Neural cell (in vitro differentiated cells): ENCODE data around the gene CEP85L. TPM values are rescaled to one million over a fixed set of nuclear protein-coding genes. Genes with fewer than 3 reads are reported as not detected.

Experiments used
- H2AFZ ChIP-seq: fragments of 200-600, 300-800 bp; sonication (generic), shearing (Covaris generic); 2 replicates; pipeline ENCODE4 v1.6.0; 2014; ENCODE audit warnings: low read depth, mild to moderate bottlenecking, antibody characterized with exemption, low read length, moderate library complexity
- H3F3A ChIP-seq: fragments of 200-600 bp; shearing (Covaris generic); 2 replicates; pipeline ENCODE4 v1.6.1; 2016; ENCODE audit warnings: mild to moderate bottlenecking, moderate library complexity, mixed read lengths, antibody characterized with exemption, low read length; ENCODE audit not compliant: insufficient read depth, poor library complexity, severe bottlenecking
- H3K27ac ChIP-seq: fragments of 200-600, 300-800 bp; sonication (generic), shearing (Covaris generic); 2 replicates; pipeline ENCODE4 v1.5.1; 2014; ENCODE audit warnings: mild to moderate bottlenecking, low read length, moderate library complexity
- H3K27me3 ChIP-seq: fragments of 300-800, 200-600 bp; sonication (generic), shearing (Covaris generic); 2 replicates; pipeline ENCODE4 v1.6.0; 2014; ENCODE audit warnings: mild to moderate bottlenecking, low read depth, low read length, moderate library complexity; ENCODE audit not compliant: insufficient read depth
- H3K36me3 ChIP-seq: fragments of 300-800, 200-600 bp; sonication (generic), shearing (Covaris generic); 2 replicates; pipeline ENCODE4 v1.5.1; 2014; ENCODE audit warnings: mild to moderate bottlenecking, antibody characterized with exemption, low read length, moderate library complexity; ENCODE audit not compliant: insufficient read depth
- H3K4me2 ChIP-seq: fragments of 300-800, 200-600 bp; sonication (generic), shearing (Covaris generic); 2 replicates; pipeline ENCODE4 v1.6.0; 2014; ENCODE audit warnings: mild to moderate bottlenecking, low read length
- H3K4me3 ChIP-seq: fragments of 300-800, 200-600 bp; sonication (generic), shearing (Covaris generic); 2 replicates; pipeline ENCODE4 v1.5.1; 2014; ENCODE audit warnings: mild to moderate bottlenecking, low read length, moderate library complexity
- H3K79me2 ChIP-seq: fragments of 200-600 bp; shearing (Covaris generic); replicated peaks from 2 replicates; pipeline ENCODE4 v1.6.0; 2014; ENCODE audit warnings: mild to moderate bottlenecking, low read length, moderate library complexity; ENCODE audit not compliant: insufficient read depth
- H3K9ac ChIP-seq: fragments of 300-800, 200-600 bp; sonication (generic), shearing (Covaris generic); 2 replicates; pipeline ENCODE4 v1.6.1; 2016; ENCODE audit warnings: mild to moderate bottlenecking, low read length, mixed read lengths
- H3K9me2 ChIP-seq: fragments of 200-600 bp; shearing (Covaris generic); 2 replicates; pipeline ENCODE4 v1.6.1; 2016; ENCODE audit warnings: mild to moderate bottlenecking, low read length, mixed read lengths; ENCODE audit not compliant: insufficient read depth
- H3K9me3 ChIP-seq: fragments of 200-600, 300-800 bp; sonication (generic), shearing (Covaris generic); 2 replicates; pipeline ENCODE4 v1.6.1; 2016; ENCODE audit warnings: mild to moderate bottlenecking, mixed run types, low read length, moderate library complexity, mixed read lengths
- H4K20me1 ChIP-seq: fragments of 200-600 bp; shearing (Covaris generic); 2 replicates; pipeline ENCODE4 v1.6.1; 2016; ENCODE audit warnings: mild to moderate bottlenecking, mixed run types; ENCODE audit not compliant: insufficient read depth
- EP300 ChIP-seq: fragments of 450-650 bp; conservative IDR thresholded peaks from 2 replicates; pipeline ENCODE4 v1.6.1; 2014; ENCODE audit warnings: antibody characterized with exemption, mild to moderate bottlenecking, moderate library complexity; ENCODE audit not compliant: poor library complexity, severe bottlenecking
- EZH2 ChIP-seq: fragments of 200-600, 300-800 bp; shearing (Covaris generic), sonication (generic); IDR thresholded peaks from 2 replicates; pipeline ENCODE4 v1.6.1; 2014; ENCODE audit warnings: antibody characterized with exemption, low read length, borderline replicate concordance, mild to moderate bottlenecking; ENCODE audit not compliant: insufficient read depth, poor library complexity, severe bottlenecking
- MXI1 ChIP-seq: fragments of 450-650 bp; conservative IDR thresholded peaks from 2 replicates; pipeline ENCODE4 v1.6.1; 2014; ENCODE audit warnings: antibody characterized with exemption, mild to moderate bottlenecking; ENCODE audit not compliant: poor library complexity, severe bottlenecking
- POLR2AphosphoS5 ChIP-seq: IDR thresholded peaks from 2 replicates; pipeline ENCODE4 v1.6.1; 2012
- RAD21 ChIP-seq: fragments of 450-650 bp; conservative IDR thresholded peaks from 2 replicates; pipeline ENCODE4 v1.6.1; 2014; ENCODE audit warnings: antibody characterized with exemption, mild to moderate bottlenecking, moderate library complexity
- REST ChIP-seq: IDR thresholded peaks from 2 replicates; pipeline ENCODE4 v1.6.1; 2012; ENCODE audit warnings: borderline replicate concordance
- SMC3 ChIP-seq: fragments of 450-650 bp; conservative IDR thresholded peaks from 2 replicates; pipeline ENCODE4 v1.6.1; 2014; ENCODE audit warnings: antibody characterized with exemption, mild to moderate bottlenecking, moderate library complexity; ENCODE audit not compliant: poor library complexity
- TAF1 ChIP-seq: IDR thresholded peaks from 2 replicates; pipeline ENCODE4 v1.6.1; 2012; ENCODE audit warnings: low read depth
- polyA plus RNA-seq: library from polyadenylated mRNA; depleted of rRNA; stranded (reverse); fragments of >200 nt; gene quantifications from 2 replicates; pipeline ENCODE4 v1.2.3, GENCODE V29; 2014
- TF ChIP-seq, protein P1 (sequence below): fragments of 450-650 bp; IDR thresholded peaks from 2 replicates; pipeline ENCODE4 v1.5.1; 2014; ENCODE audit warnings: antibody characterized with exemption, mild to moderate bottlenecking, moderate library complexity; ENCODE audit not compliant: poor library complexity, severe bottlenecking

The CEP85L gene
- polyA plus RNA-seq, 1 donor from 2014 or later: 17.0 TPM

- no peak for TF ChIP-seq EP300
- no peak for TF ChIP-seq EZH2
- no peak for TF ChIP-seq RAD21
- no peak for TF ChIP-seq MXI1
- TF ChIP-seq, protein P1, sequence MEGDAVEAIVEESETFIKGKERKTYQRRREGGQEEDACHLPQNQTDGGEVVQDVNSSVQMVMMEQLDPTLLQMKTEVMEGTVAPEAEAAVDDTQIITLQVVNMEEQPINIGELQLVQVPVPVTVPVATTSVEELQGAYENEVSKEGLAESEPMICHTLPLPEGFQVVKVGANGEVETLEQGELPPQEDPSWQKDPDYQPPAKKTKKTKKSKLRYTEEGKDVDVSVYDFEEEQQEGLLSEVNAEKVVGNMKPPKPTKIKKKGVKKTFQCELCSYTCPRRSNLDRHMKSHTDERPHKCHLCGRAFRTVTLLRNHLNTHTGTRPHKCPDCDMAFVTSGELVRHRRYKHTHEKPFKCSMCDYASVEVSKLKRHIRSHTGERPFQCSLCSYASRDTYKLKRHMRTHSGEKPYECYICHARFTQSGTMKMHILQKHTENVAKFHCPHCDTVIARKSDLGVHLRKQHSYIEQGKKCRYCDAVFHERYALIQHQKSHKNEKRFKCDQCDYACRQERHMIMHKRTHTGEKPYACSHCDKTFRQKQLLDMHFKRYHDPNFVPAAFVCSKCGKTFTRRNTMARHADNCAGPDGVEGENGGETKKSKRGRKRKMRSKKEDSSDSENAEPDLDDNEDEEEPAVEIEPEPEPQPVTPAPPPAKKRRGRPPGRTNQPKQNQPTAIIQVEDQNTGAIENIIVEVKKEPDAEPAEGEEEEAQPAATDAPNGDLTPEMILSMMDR: no peak
- TF ChIP-seq POLR2AphosphoS5: no peak
- TF ChIP-seq TAF1: no peak
- no peak for TF ChIP-seq REST
- TF ChIP-seq SMC3: no peak
- Histone ChIP-seq H3K9me3 (no peaks in the 10 kb centered on the region), H3K9ac (no peak overlapping the region), H3K27me3 (no peaks in the 10 kb centered on the region), H4K20me1 (no peaks in the 10 kb centered on the region), H3F3A (no peaks in the 10 kb centered on the region), H3K79me2 (no peaks in the 10 kb centered on the region), H3K27ac (no peak overlapping the region), H3K9me2 (no peaks in the 10 kb centered on the region), H3K4me2 (no peak overlapping the region), H2AFZ (no peak overlapping the region), H3K36me3 (no peaks in the 10 kb centered on the region), H3K4me3 (no peak overlapping the region)
Measured at GRCh38 chr6:118597636-118598035, 53.8 kb downstream of the CEP85L start.

DNA sequence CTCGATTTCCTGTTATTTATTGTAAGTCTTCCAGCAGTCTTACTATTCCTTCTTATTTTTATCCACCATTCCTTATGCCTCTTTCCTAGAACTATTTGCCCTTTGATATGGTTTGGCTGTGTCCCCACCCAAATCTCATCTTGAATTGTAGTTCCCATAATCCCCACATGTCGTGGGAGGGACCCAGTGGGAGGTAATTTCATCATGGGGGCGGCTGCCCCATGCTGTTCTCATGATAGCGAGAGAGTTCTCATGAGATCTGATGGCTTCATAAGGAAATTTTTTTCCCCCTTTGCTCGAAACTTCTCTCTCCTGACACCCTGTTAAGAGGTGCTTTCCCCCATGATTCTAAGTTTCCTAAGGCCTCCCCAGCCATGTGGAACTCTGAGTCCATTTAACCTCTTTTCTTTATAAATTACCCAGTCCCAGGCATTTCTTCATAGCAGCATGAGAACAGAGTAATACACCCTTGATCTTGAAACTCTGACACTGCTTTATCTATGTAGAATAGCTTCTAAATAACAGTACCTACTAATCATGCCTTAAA, 54.5 kb downstream of the CEP85L start:
- no peaks in the 10 kb centered on the region for H4K20me1 ChIP-seq
- H2AFZ ChIP-seq: no peak overlapping the region
- TF ChIP-seq EZH2 (no peak), TAF1 (no peak), POLR2AphosphoS5 (no peak), EP300 (no peak), SMC3 (no peak), MXI1 (no peak), RAD21 (no peak), REST (no peak)
- TF ChIP-seq, protein P1: no peak
- no peaks in the 10 kb centered on the region for H3K9me3 ChIP-seq
- H3K4me3 ChIP-seq: no peak overlapping the region
- no peaks in the 10 kb centered on the region for H3K9me2 ChIP-seq
- H3K27ac ChIP-seq: no peak overlapping the region
- H3K36me3 ChIP-seq: no peaks in the 10 kb centered on the region
- H3F3A ChIP-seq: no peaks in the 10 kb centered on the region
- H3K79me2 ChIP-seq: no peaks in the 10 kb centered on the region
- no peak overlapping the region for H3K9ac ChIP-seq
- H3K4me2 ChIP-seq: no peak overlapping the region
- no peaks in the 10 kb centered on the region for H3K27me3 ChIP-seq
